C4-2B (cell line): ENCODE measurements around the gene DNAAF9.

ENCODE experiments used
- H3K27ac ChIP-seq: fragments of 450-650 bp; 2 replicates; pipeline ENCODE4 v1.5.1; 2017
- CTCF ChIP-seq: fragments of 450-650 bp; conservative IDR thresholded peaks from 2 replicates; pipeline ENCODE4 v1.5.1; 2017; ENCODE audit warnings: mild to moderate bottlenecking
- ZFX ChIP-seq: fragments of 450-650 bp; IDR thresholded peaks from 2 replicates; pipeline ENCODE4 v1.6.1; 2017

DNAAF9 gene

GRCh38 chr20:3402453-3402852 lies 5.0 kb downstream of the DNAAF9 start:
- no peak for TF ChIP-seq CTCF
- TF ChIP-seq ZFX = no peak
- no peak overlapping the region for H3K27ac ChIP-seq

GRCh38 chr20:3400260-3401155 lies 7.0 kb downstream of the DNAAF9 start:
- no peak overlapping the region for H3K27ac ChIP-seq
- TF ChIP-seq CTCF = no peak
- no peak for TF ChIP-seq ZFX

GRCh38 chr20:3398681-3399252 lies 8.7 kb downstream of the DNAAF9 start:
- TF ChIP-seq ZFX (no peak), CTCF (no peak)
- H3K27ac ChIP-seq = no peak overlapping the region

GRCh38 chr20:3396492-3396891 lies 11.0 kb downstream of the DNAAF9 start:
- TF ChIP-seq ZFX = no peak
- TF ChIP-seq CTCF = no peak
- H3K27ac ChIP-seq = no peak overlapping the region

GRCh38 chr20:3392756-3393155 lies 14.7 kb downstream of the DNAAF9 start:
- TF ChIP-seq ZFX = no peak
- TF ChIP-seq CTCF = no peak
- no peak overlapping the region for H3K27ac ChIP-seq

- no peak overlapping the region for H3K27ac ChIP-seq
- TF ChIP-seq ZFX (no peak), CTCF (no peak)
These were observed 16.6 kb downstream of the DNAAF9 start for GRCh38 chr20:3390759-3391425.

GRCh38 chr20:3383878-3384495 lies 23.5 kb downstream of the DNAAF9 start:
- TF ChIP-seq ZFX = no peak
- TF ChIP-seq CTCF = no peak
- H3K27ac ChIP-seq = no peak overlapping the region
